H1 (cell line): ENCODE measurements around the gene ARSA. TPM values are rescaled to one million over a fixed set of nuclear protein-coding genes. Genes with fewer than 3 reads are reported as not detected.
A peak's percentile ranks its signal among the peaks of the same experiment; 100 is the strongest.

Experiments used
- CTCF ChIA-PET: fragments of 300-600 bp; sonication (Branson Sonifier 250); formaldehyde crosslinking; loops from one replicate; lab custom pipeline; 2021; ENCODE audit not compliant: partially characterized antibody; lab: Charles Lee
- POLR2A ChIA-PET: fragments of 300-600 bp; sonication (Branson Sonifier 250); formaldehyde crosslinking; loops from one replicate; lab custom pipeline; 2021; ENCODE audit warnings: inconsistent platforms; ENCODE audit not compliant: partially characterized antibody; lab: Charles Lee
- DNase-seq, 2 experiments: peaks; one replicate each; pipeline versions ENCODE4 v3.0.0 to v3.0.0-alpha.2; 2010 to 2022; ENCODE audit warnings: low spot score in 2 of 2, low read depth in 1 of 2, mixed read lengths in 1 of 2
- FAIRE-seq: peaks from 2 replicates; lab custom pipeline; 2011; peaks lifted over from hg19 to GRCh38; lab: Jason Lieb, UNC
- H2AFZ ChIP-seq: 2 replicates; pipeline ENCODE4 v1.8.1; 2012; ENCODE audit warnings: low read length, inconsistent platforms
- H2AK5ac ChIP-seq: 2 replicates; pipeline ENCODE4 v1.6.1; 2013; ENCODE audit warnings: low read depth, low read length
- H2BK120ac ChIP-seq: replicated peaks from 2 replicates; pipeline ENCODE3; 2013; ENCODE audit warnings: low read depth, low read length, inconsistent platforms
- H2BK12ac ChIP-seq: 2 replicates; pipeline ENCODE4 v1.6.1; 2013; ENCODE audit warnings: low read depth, low read length
- H2BK15ac ChIP-seq: 2 replicates; pipeline ENCODE4 v1.6.1; 2013; ENCODE audit warnings: low read length
- H2BK20ac ChIP-seq: 2 replicates; pipeline ENCODE4 v1.6.1; 2013; ENCODE audit warnings: low read length
- H2BK5ac ChIP-seq: 2 replicates; pipeline ENCODE4 v1.6.1; 2013; ENCODE audit warnings: low read depth, low read length
- H3K14ac ChIP-seq: 2 replicates; pipeline ENCODE4 v1.6.1; 2013; ENCODE audit warnings: inconsistent platforms; ENCODE audit not compliant: insufficient read length
- H3K18ac ChIP-seq: 2 replicates; pipeline ENCODE4 v1.6.1; 2013; ENCODE audit warnings: low read length; ENCODE audit errors: extremely low read depth
- H3K23ac ChIP-seq: 2 replicates; pipeline ENCODE4 v1.6.1; 2013; ENCODE audit warnings: inconsistent platforms; ENCODE audit not compliant: insufficient read length
- H3K23me2 ChIP-seq: 2 replicates; pipeline ENCODE4 v1.6.1; 2013; ENCODE audit warnings: low read depth, low read length
- H3K27ac ChIP-seq: 2 replicates; pipeline ENCODE4 v1.6.1; 2011; ENCODE audit warnings: low read depth, low read length, inconsistent platforms
- H3K27me3 ChIP-seq, 4 experiments: replicated peaks in 1 of 4; 1 replicate in 1 of 4; 2 replicates in 3 of 4; pipeline versions ENCODE4 v1.6.1 to v1.8.1; 2011 to 2013; ENCODE audit warnings: low read length in 3 of 4, mild to moderate bottlenecking in 3 of 4, inconsistent platforms in 2 of 4, mixed read lengths in 2 of 4, moderate library complexity in 1 of 4; ENCODE audit not compliant: control insufficient read depth in 3 of 4, insufficient read depth in 3 of 4; ENCODE audit errors: extremely low read depth in 1 of 4
- H3K36me3 ChIP-seq, 4 experiments: 2 replicates each; pipeline versions ENCODE4 v1.6.1 to v1.8.1; 2011 to 2013; ENCODE audit warnings: mild to moderate bottlenecking in 4 of 4, low read length in 3 of 4, moderate library complexity in 2 of 4, control low read depth in 1 of 4, inconsistent platforms in 1 of 4; ENCODE audit not compliant: insufficient read depth in 4 of 4, control insufficient read depth in 2 of 4
- H3K4ac ChIP-seq: replicated peaks from 2 replicates; pipeline ENCODE3; 2013; ENCODE audit warnings: low read length, low read depth, mixed read lengths, inconsistent platforms; ENCODE audit not compliant: insufficient read length
- H3K4me1 ChIP-seq, 4 experiments: replicated peaks in 1 of 4; 1 replicate in 1 of 4; 2 replicates in 3 of 4; pipeline versions ENCODE4 v1.6.1 to v1.8.1; 2011 to 2013; ENCODE audit warnings: low read length in 3 of 4, inconsistent platforms in 2 of 4, mixed read lengths in 1 of 4; ENCODE audit not compliant: insufficient read depth in 4 of 4, control insufficient read depth in 3 of 4
- H3K4me2 ChIP-seq, 2 experiments: 2 replicates each; pipeline versions ENCODE4 v1.6.1 to v1.8.1; 2011 to 2013; ENCODE audit warnings: low read depth in 2 of 2, low read length in 2 of 2, control low read depth in 1 of 2, inconsistent platforms in 1 of 2, mild to moderate bottlenecking in 1 of 2; ENCODE audit not compliant: insufficient read depth in 1 of 2
- H3K4me3 ChIP-seq, 4 experiments: fragments of 200-600, 300-600 bp in 1 of 4; sonication (generic), shearing (Covaris generic), sonication (Bioruptor Twin) in 1 of 4; 2 replicates each; pipeline versions ENCODE4 v1.5.1 to v1.8.1; 2011 to 2016; ENCODE audit warnings: low read length in 4 of 4, low read depth in 3 of 4, control low read depth in 2 of 4, inconsistent platforms in 2 of 4, mild to moderate bottlenecking in 2 of 4, mixed read lengths in 1 of 4, moderate library complexity in 1 of 4; ENCODE audit not compliant: insufficient read depth in 2 of 4; ENCODE audit errors: extremely low read depth in 1 of 4
- H3K56ac ChIP-seq: replicated peaks from 2 replicates; pipeline ENCODE3; 2013; ENCODE audit warnings: low read depth, mild to moderate bottlenecking, mixed read lengths, low read length, inconsistent platforms; ENCODE audit not compliant: insufficient read length
- H3K79me1 ChIP-seq: 2 replicates; pipeline ENCODE4 v1.6.1; 2013; ENCODE audit warnings: low read depth, low read length, control low read depth
- H3K79me2 ChIP-seq, 2 experiments: 2 replicates each; pipeline versions ENCODE4 v1.6.1 to v1.8.1; 2012 to 2013; ENCODE audit warnings: low read length in 2 of 2, mild to moderate bottlenecking in 2 of 2, inconsistent platforms in 1 of 2; ENCODE audit not compliant: insufficient read depth in 2 of 2, control insufficient read depth in 1 of 2
- H3K9ac ChIP-seq, 4 experiments: replicated peaks in 1 of 4; 1 replicate in 1 of 4; 2 replicates in 3 of 4; pipeline versions ENCODE4 v1.6.1 to v1.8.1; 2011 to 2013; ENCODE audit warnings: low read depth in 3 of 4, low read length in 3 of 4, control low read depth in 2 of 4, mild to moderate bottlenecking in 2 of 4, moderate library complexity in 2 of 4, inconsistent platforms in 1 of 4; ENCODE audit errors: extremely low read depth in 1 of 4
- H3K9me3 ChIP-seq, 2 experiments: 2 replicates each; pipeline versions ENCODE4 v1.6.1 to v1.8.1; 2012 to 2013; ENCODE audit warnings: mild to moderate bottlenecking in 2 of 2, moderate library complexity in 2 of 2, control low read depth in 1 of 2, inconsistent platforms in 1 of 2, low read depth in 1 of 2, low read length in 1 of 2, mixed read lengths in 1 of 2; ENCODE audit not compliant: insufficient read depth in 2 of 2
- H4K20me1 ChIP-seq, 2 experiments: replicated peaks in 1 of 2; 2 replicates each; pipeline versions ENCODE3 to v1.8.1; 2011 to 2013; ENCODE audit warnings: inconsistent platforms in 2 of 2, low read length in 2 of 2, mild to moderate bottlenecking in 1 of 2; ENCODE audit not compliant: insufficient read depth in 2 of 2, control insufficient read depth in 1 of 2
- H4K5ac ChIP-seq: 2 replicates; pipeline ENCODE4 v1.6.1; 2013; ENCODE audit warnings: low read length, low read depth, mixed read lengths, inconsistent platforms; ENCODE audit not compliant: insufficient read length
- H4K8ac ChIP-seq: 2 replicates; pipeline ENCODE4 v1.8.0; 2013; ENCODE audit warnings: mild to moderate bottlenecking, moderate library complexity, low read length, inconsistent platforms; ENCODE audit not compliant: insufficient read depth; ENCODE audit errors: extremely low read depth
- H4K91ac ChIP-seq: replicated peaks from 2 replicates; pipeline ENCODE3; 2013; ENCODE audit warnings: low read length, mixed read lengths, inconsistent platforms; ENCODE audit not compliant: insufficient read length
- ATF2 ChIP-seq: IDR thresholded peaks from 2 replicates; pipeline ENCODE4 v1.6.1; 2012; ENCODE audit warnings: low read length, inconsistent platforms
- BACH1 ChIP-seq: IDR thresholded peaks from 2 replicates; pipeline ENCODE4 v1.6.1; 2012; ENCODE audit warnings: low read length, improper control_type of control experiment
- CEBPB ChIP-seq: IDR thresholded peaks from 2 replicates; pipeline ENCODE4 v1.6.1; 2012; ENCODE audit warnings: low read depth, low read length
- CHD2 ChIP-seq: IDR thresholded peaks from 2 replicates; pipeline ENCODE4 v1.6.1; 2012; ENCODE audit warnings: low read length, improper control_type of control experiment
- CTBP2 ChIP-seq: IDR thresholded peaks from 2 replicates; pipeline ENCODE4 v1.7.0; 2011; ENCODE audit warnings: borderline replicate concordance, mild to moderate bottlenecking, moderate library complexity, mixed read lengths, low read length; ENCODE audit not compliant: insufficient read depth, insufficient read length
- FOSL1 ChIP-seq: IDR thresholded peaks from 2 replicates; pipeline ENCODE4 v1.6.1; 2011; ENCODE audit warnings: mild to moderate bottlenecking, low read depth, low read length, moderate library complexity; ENCODE audit not compliant: insufficient read depth
- JUN ChIP-seq: IDR thresholded peaks from 2 replicates; pipeline ENCODE4 v1.6.1; 2011; ENCODE audit warnings: low read depth, mild to moderate bottlenecking, improper control_type of control experiment, low read length
- MAFK ChIP-seq: IDR thresholded peaks from 2 replicates; pipeline ENCODE4 v1.6.1; 2012; ENCODE audit warnings: low read depth, mild to moderate bottlenecking, improper control_type of control experiment, low read length
- PHF8 ChIP-seq: fragments of 200-600 bp; sonication (generic); conservative IDR thresholded peaks from 2 replicates; pipeline ENCODE4 v1.7.1; 2012; ENCODE audit warnings: low read depth, mild to moderate bottlenecking, inconsistent platforms, low read length, moderate library complexity
- RNF2 ChIP-seq: fragments of 200-900, 300-1000 bp; sonication (generic); IDR thresholded peaks from 2 replicates; pipeline ENCODE4 v1.7.1; 2016; ENCODE audit warnings: borderline replicate concordance, low read depth, mild to moderate bottlenecking, antibody characterized with exemption, low read length; ENCODE audit not compliant: poor library complexity, severe bottlenecking; ENCODE audit errors: missing control alignments
- SP1 ChIP-seq: IDR thresholded peaks from 2 replicates; pipeline ENCODE4 v1.6.1; 2011; ENCODE audit warnings: low read depth, low read length
- TCF12 ChIP-seq: IDR thresholded peaks from 2 replicates; pipeline ENCODE4 v1.6.1; 2011; ENCODE audit warnings: low read depth, mild to moderate bottlenecking, low read length
- WGBS, 2 experiments: shearing (Covaris generic) in 1 of 2; methylation state at CpG; one replicate each; pipeline versions ENCODE4 v1.1.6 to v1.1.7; 2013 to 2015; ENCODE audit warnings: low lambda C conversion rate in 2 of 2, mixed read lengths in 2 of 2, inconsistent platforms in 1 of 2, low coverage in 1 of 2, missing lambda C conversion rate in 1 of 2; ENCODE audit not compliant: insufficient replicate concordance in 2 of 2, insufficient coverage in 1 of 2, insufficient read length in 1 of 2; ENCODE audit errors: extremely low coverage in 1 of 2, missing lambda C conversion rate in 1 of 2; 5-methylcytosine and 5-hydroxymethylcytosine counted together
- polyA plus RNA-seq, 7 experiments: library from polyadenylated mRNA; depleted of rRNA in 3 of 7; stranded (reverse) in 5 of 7; unstranded in 2 of 7; fragments of >200 nt in 5 of 7; fragments of 200-250 nt in 2 of 7; gene quantifications; 1 replicate in 5 of 7; 2 replicates in 1 of 7; 4 replicates in 1 of 7; pipeline versions ENCODE4 v1.2.1 to v1.2.3, GENCODE V29; 2011 to 2013; ENCODE audit warnings: missing spikeins in 2 of 7, mixed read lengths in 2 of 7
- total RNA-seq: library from RNA; stranded (reverse); fragmentation: NEBNext Ultra II Directional; extraction: Animal tissue kit (Norgen Biotek cat#: 25700); gene quantifications from 2 replicates; pipeline ENCODE4 v1.2.1, GENCODE V29; 2021

The ARSA gene
- total and polyA plus RNA-seq, 2 of the 8 experiments (the other 6 are each of a cell fraction or from before 2014, with no cell fraction given): 9.8 to 10.1 TPM

DNA sequence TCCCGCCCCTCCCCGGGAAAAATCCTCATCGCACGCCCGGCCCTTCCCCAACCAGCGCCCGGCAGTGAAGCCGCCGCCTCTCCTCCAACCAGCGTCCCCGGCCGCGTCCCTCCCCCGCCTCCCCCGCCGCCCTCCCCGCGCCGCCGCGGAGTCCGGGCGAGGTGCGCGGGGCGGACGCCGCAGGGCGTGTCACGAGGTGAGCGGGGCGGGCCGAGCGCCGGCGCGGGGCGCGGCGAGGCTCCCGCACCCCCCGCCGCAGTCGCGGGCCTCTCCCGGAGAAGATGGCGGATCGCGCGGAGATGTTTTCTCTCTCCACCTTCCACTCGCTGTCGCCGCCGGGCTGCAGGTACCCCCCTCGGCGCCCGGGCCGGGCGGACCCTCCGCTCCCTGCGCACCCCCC lies 27.4 kb downstream of the ARSA start, which contains the start of gene MAPK8IP2:
MAPK8IP2 (plus strand) TSS at position 256 of the 400 bp plus-strand sequence; CDS start at position 282, 26 bp downstream.
- ChIA-PET POLR2A (interaction anchor here (0.9 kb wide), 1 partner anchor 10 kb away, joined by 4 read pairs; no protein-coding TSS in a partner anchor), CTCF (no interaction called here)
- H4K5ac ChIP-seq: no peak within 1 kb of the TSS
- no peak within 1 kb of the TSS for H2BK5ac ChIP-seq
- no peak within 1 kb of the TSS for H2BK12ac ChIP-seq
- H3K9me3 ChIP-seq: no peaks in the 10 kb centered on the region
- peaks cover 54 to 80% (median 59%) of the 10 kb centered on the region in 4 experiments; a peak in 6 of 7 replicates for H3K27me3 ChIP-seq
- H2AFZ ChIP-seq: no peak within 1 kb of the TSS
- H2BK15ac ChIP-seq: no peak within 1 kb of the TSS
- peak within 1 kb of the TSS; percentile 57; the same call in 1 of the 2 replicates for H4K8ac ChIP-seq
- peak in 1 of 2 experiments; percentile 49 for DNase-seq
- WGBS, 2 experiments: no CpG with 5 or more reads among the region's 61 CpGs
- H4K91ac ChIP-seq: no peak within 1 kb of the TSS
- no peak within 1 kb of the TSS for H3K14ac ChIP-seq
- H3K27ac ChIP-seq: no peak within 1 kb of the TSS
- FAIRE-seq: no peak
- H3K79me1 ChIP-seq: no peaks in the 10 kb centered on the region
- H3K23me2 ChIP-seq: peaks cover 2% of the 10 kb centered on the region; the same call in 1 of the 2 replicates
- peak within 1 kb of the TSS; percentile 21 to 57 (median 26); a peak in 6 of 8 replicates for H3K4me3 ChIP-seq
- H3K4me2 ChIP-seq: peak within 1 kb of the TSS; percentile 53 to 71
- H2AK5ac ChIP-seq: no peak within 1 kb of the TSS
- H3K4me1 ChIP-seq: peaks cover 0 to 16% (median 4%) of the 10 kb centered on the region in 4 experiments; a peak in 5 of 7 replicates
- H3K4ac ChIP-seq: no peak within 1 kb of the TSS
- no peak within 1 kb of the TSS; the same call in 1 of the 2 replicates for H3K18ac ChIP-seq
- H4K20me1 ChIP-seq: peaks cover 9 to 11% of the 10 kb centered on the region in 2 experiments
- H3K56ac ChIP-seq: no peak within 1 kb of the TSS
- H2BK120ac ChIP-seq: no peak within 1 kb of the TSS
- H2BK20ac ChIP-seq: no peak within 1 kb of the TSS
- H3K23ac ChIP-seq: no peak within 1 kb of the TSS
- H3K36me3 ChIP-seq: peaks cover 0 to 3% (median 0%) of the 10 kb centered on the region in 4 experiments; a peak in 1 of 8 replicates
- no peak within 1 kb of the TSS for H3K9ac ChIP-seq
- H3K79me2 ChIP-seq: no peaks in the 10 kb centered on the region
- TF ChIP-seq CHD2 (no peak), MAFK (no peak), ATF2 (no peak), FOSL1 (no peak), CEBPB (no peak), JUN (no peak), RNF2 (no peak), TCF12 (no peak), CTBP2 (no peak), SP1 (no peak), BACH1 (no peak), PHF8 (no peak)
